ENCODE results near the gene MAFF. TPM values are rescaled to one million over a fixed set of nuclear protein-coding genes. Genes with fewer than 3 reads are reported as not detected.
"Not testable (repeated sequence)": the region's sequence is repeated elsewhere in the genome, so short reads cannot be mapped to it uniquely, and the experiment has no call there.

MAFF gene
- total RNA-seq, 2 experiments from 2014 or later, result 2.7 to 2.8 TPM

GRCh38 chr22:38171927-38172831 lies 29.6 kb upstream of the MAFF start:
- intact Hi-C loops (cut with micrococcal nuclease), result no loop called here
- CTCF ChIA-PET, result no interaction called here
- Mint-ChIP-seq H3K4me3 (no peak overlapping the region), H3K36me3 (ENCODE audit: low read depth) (peaks cover 3% of the 10 kb centered on the region), H3K4me1 (ENCODE audit: low read depth) (peaks cover 41% of the 10 kb centered on the region), H3K27ac (no peak overlapping the region), H3K9me3 (no peaks in the 10 kb centered on the region), H3K27me3 (ENCODE audit: low read depth) (no peaks in the 10 kb centered on the region)
- DNase-seq, result no peak

DNA sequence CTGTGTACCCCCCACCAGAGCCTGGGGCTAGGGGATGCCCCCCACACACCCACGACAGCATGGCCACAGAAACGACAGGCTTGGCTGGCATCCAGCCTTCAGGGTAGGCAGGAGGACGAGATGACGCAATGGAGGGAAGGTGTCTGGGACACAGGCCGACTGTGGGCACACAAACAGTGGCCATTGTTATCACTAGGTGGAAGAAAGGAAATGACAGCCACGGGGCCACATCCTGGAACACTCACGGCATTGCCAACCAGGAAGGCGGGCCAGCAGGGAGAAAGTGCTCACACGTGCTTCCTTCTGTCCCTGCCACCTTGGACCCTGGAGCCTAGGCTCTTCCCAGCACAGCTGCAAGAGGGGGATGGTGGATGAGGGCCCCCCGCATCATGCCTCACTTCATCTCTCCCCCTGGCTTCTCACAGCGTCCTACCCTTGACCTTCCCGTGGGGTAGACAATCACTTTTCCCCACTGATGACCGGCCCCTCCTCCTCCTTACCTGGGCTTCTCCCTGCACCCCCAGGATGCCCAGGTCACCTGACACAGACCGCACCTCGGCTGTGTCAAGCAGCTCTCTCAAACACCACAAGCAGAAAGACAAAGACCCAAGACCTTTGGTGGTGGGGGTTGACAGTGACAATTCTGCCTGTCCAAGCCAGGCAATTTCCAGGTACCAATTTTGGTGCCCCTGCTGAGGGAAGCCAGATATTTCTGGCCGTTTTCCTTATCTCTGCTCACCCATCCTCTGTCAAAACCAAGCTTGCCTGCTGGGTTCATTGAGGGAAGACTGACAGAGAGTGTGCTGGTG lies 28.8 kb upstream of the MAFF start:
- intact Hi-C loops (cut with micrococcal nuclease), result no loop called here
- Mint-ChIP-seq H3K4me1 (ENCODE audit: low read depth) (peaks cover 48% of the 10 kb centered on the region), H3K4me3 (no peak overlapping the region), H3K27ac (peak overlapping the region; percentile 24), H3K9me3 (no peaks in the 10 kb centered on the region), H3K27me3 (ENCODE audit: low read depth) (no peaks in the 10 kb centered on the region), H3K36me3 (ENCODE audit: low read depth) (peaks cover under 1% of the 10 kb centered on the region)
- CTCF ChIA-PET, result no interaction called here
- DNase-seq, result peak; percentile 29

GRCh38 chr22:38173641-38173906 lies 28.2 kb upstream of the MAFF start:
- CTCF ChIA-PET, result no interaction called here
- intact Hi-C loops (cut with micrococcal nuclease), result no loop called here

GRCh38 chr22:38174626-38175025 lies 27.2 kb upstream of the MAFF start:
- no peaks in the 10 kb centered on the region for H3K36me3 Mint-ChIP-seq (ENCODE audit: low read depth)
- CTCF ChIA-PET, result no interaction called here
- H3K4me3 Mint-ChIP-seq, result no peak overlapping the region
- intact Hi-C loops (cut with micrococcal nuclease), result no loop called here
- H3K27ac Mint-ChIP-seq, result no peak overlapping the region
- H3K4me1 Mint-ChIP-seq (ENCODE audit: low read depth), result peaks cover 60% of the 10 kb centered on the region
- H3K27me3 Mint-ChIP-seq (ENCODE audit: low read depth), result no peaks in the 10 kb centered on the region
- H3K9me3 Mint-ChIP-seq, result no peaks in the 10 kb centered on the region
- no peak for DNase-seq

More at GRCh38 chr22:38173641-38173906, 28.2 kb upstream of the MAFF start:
- no peaks in the 10 kb centered on the region for H3K36me3 Mint-ChIP-seq (ENCODE audit: low read depth)
- peaks cover 52% of the 10 kb centered on the region for H3K4me1 Mint-ChIP-seq (ENCODE audit: low read depth)
- no peak for DNase-seq
- H3K27ac Mint-ChIP-seq, result no peak overlapping the region
- no peaks in the 10 kb centered on the region for H3K27me3 Mint-ChIP-seq (ENCODE audit: low read depth)
- no peaks in the 10 kb centered on the region for H3K9me3 Mint-ChIP-seq
- H3K4me3 Mint-ChIP-seq, result no peak overlapping the region

- DNase-seq, result no peak
- intact Hi-C loops (cut with micrococcal nuclease), result no loop called here
- Mint-ChIP-seq H3K4me1 (ENCODE audit: low read depth) (peaks cover 68% of the 10 kb centered on the region), H3K9me3 (no peaks in the 10 kb centered on the region), H3K27ac (no peak overlapping the region), H3K4me3 (no peak overlapping the region), H3K27me3 (ENCODE audit: low read depth) (no peaks in the 10 kb centered on the region), H3K36me3 (ENCODE audit: low read depth) (no peaks in the 10 kb centered on the region)
- CTCF ChIA-PET, result interaction anchor here (1.5 kb wide), 1 partner anchor 123 kb away, joined by 3 read pairs; no protein-coding TSS in a partner anchor
Measured at GRCh38 chr22:38175206-38176118, 26.3 kb upstream of the MAFF start.

GRCh38 chr22:38176170-38176741 lies 25.5 kb upstream of the MAFF start:
- H3K4me1 Mint-ChIP-seq (ENCODE audit: low read depth), result peaks cover 76% of the 10 kb centered on the region
- peak overlapping the region; percentile 74 for H3K27ac Mint-ChIP-seq
- peak overlapping the region; percentile 28 for H3K4me3 Mint-ChIP-seq
- H3K27me3 Mint-ChIP-seq (ENCODE audit: low read depth), result no peaks in the 10 kb centered on the region
- no peaks in the 10 kb centered on the region for H3K36me3 Mint-ChIP-seq (ENCODE audit: low read depth)
- intact Hi-C loops (cut with micrococcal nuclease), result no loop called here
- H3K9me3 Mint-ChIP-seq, result no peaks in the 10 kb centered on the region
- CTCF ChIA-PET, result interaction anchor here (0.9 to 1.5 kb wide), 2 partner anchors 25 to 124 kb away, joined by 3 read pairs; no protein-coding TSS in a partner anchor
- peak; percentile 76 for DNase-seq

DNA sequence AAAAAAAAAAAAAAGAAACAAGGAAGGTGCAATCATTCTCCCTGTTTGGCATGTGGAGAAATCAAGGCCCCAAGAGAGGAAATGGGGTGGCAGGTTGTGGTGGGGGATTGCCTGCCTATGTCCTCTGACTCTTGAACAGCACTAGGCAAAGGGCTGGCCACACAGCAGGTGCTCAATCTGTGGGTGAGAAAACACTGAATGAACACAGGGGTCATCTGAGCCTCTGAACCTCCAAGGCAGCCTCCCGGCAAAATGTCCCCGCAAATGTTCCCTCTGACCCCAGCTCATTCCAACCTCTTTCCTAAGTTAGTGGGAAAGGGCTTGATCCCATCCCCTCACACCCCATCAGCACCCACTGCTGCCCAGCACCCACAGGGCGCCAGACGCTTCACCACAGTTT lies 24.8 kb upstream of the MAFF start:
- Mint-ChIP-seq H3K36me3 (ENCODE audit: low read depth) (peaks cover 2% of the 10 kb centered on the region), H3K27ac (peak overlapping the region; percentile 74)

GRCh38 chr22:38177571-38177925 lies 24.2 kb upstream of the MAFF start:
- H3K27ac Mint-ChIP-seq; intact Hi-C loops (cut with micrococcal nuclease); H3K4me3 Mint-ChIP-seq: not testable (repeated sequence)

More for the DNA sequence above, 24.8 kb upstream of the MAFF start:
- no peaks in the 10 kb centered on the region for H3K9me3 Mint-ChIP-seq
- peaks cover 76% of the 10 kb centered on the region for H3K4me1 Mint-ChIP-seq (ENCODE audit: low read depth)
- intact Hi-C loops (cut with micrococcal nuclease), result no loop called here
- no peak overlapping the region for H3K4me3 Mint-ChIP-seq
- DNase-seq, result peak; percentile 20
- H3K27me3 Mint-ChIP-seq (ENCODE audit: low read depth), result no peaks in the 10 kb centered on the region
- CTCF ChIA-PET, result interaction anchor here (0.9 to 1.5 kb wide), 3 partner anchors 24 to 125 kb away, joined by 3 read pairs; no protein-coding TSS in a partner anchor

DNA sequence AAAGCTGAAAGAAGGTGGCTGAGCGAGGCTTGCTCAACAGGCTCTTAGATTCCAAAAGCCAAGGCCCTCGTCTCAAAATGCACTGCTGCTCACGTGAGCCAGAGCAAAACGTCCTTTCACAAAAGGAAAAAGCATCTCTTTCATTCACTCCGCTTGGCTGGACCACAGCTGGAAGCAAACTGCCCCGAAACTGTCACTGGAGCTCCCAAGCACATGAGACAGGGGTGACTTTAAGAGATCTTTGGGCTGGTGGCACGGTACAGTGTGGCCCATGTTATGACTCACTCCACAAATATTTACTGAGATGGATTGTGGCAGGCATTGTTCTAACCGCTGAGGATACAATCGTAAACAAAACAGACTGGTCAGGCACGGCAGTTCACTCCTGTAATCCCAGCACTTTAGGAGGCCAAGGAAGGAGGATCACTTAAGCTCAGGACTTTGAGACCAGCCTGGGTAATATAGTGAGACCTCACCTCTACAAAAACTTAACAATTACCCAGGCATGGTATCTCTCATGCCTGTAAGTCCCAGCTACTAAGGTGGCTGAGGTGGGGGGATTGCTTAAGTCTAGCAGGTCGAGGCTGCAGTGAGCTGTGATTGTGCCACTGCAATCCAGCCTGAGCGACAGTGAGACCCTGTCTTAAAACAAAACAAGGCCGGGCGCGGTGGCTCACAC lies 23.7 kb upstream of the MAFF start:
- DNase-seq, result no peak
- intact Hi-C loops (cut with micrococcal nuclease), result no loop called here
- Mint-ChIP-seq H3K36me3 (ENCODE audit: low read depth) (peaks cover 2% of the 10 kb centered on the region), H3K4me3 (no peak overlapping the region), H3K9me3 (no peaks in the 10 kb centered on the region), H3K27ac (peak overlapping the region; percentile 21), H3K4me1 (ENCODE audit: low read depth) (peaks cover 67% of the 10 kb centered on the region), H3K27me3 (ENCODE audit: low read depth) (no peaks in the 10 kb centered on the region)
- CTCF ChIA-PET, result no interaction called here

More at GRCh38 chr22:38177571-38177925, 24.2 kb upstream of the MAFF start:
- H3K4me1 Mint-ChIP-seq (ENCODE audit: low read depth), result peaks cover 72% of the 10 kb centered on the region
- H3K36me3 Mint-ChIP-seq (ENCODE audit: low read depth); H3K27me3 Mint-ChIP-seq (ENCODE audit: low read depth); DNase-seq; H3K9me3 Mint-ChIP-seq: not testable (repeated sequence)
- CTCF ChIA-PET, result interaction anchor here (1.0 kb wide), 1 partner anchor 63 kb away, joined by 3 read pairs; no protein-coding TSS in a partner anchor

DNA sequence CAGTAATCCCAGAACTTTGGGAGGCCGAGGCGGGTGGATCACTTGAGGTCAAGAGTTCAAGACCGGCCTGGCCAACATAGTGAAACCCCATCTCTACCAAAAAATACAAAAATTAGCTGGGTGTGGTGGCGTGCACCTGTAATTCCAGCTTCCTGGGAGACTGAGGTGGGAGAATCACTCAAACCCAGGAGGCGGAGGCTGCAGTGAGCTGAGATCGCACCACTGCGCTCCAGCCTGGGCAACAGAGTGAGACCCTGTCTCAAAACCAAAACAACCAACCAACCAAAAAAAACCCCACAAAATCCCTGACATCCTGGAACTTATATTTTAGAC lies 23.2 kb upstream of the MAFF start:
- DNase-seq; intact Hi-C loops (cut with micrococcal nuclease); H3K27me3 Mint-ChIP-seq (ENCODE audit: low read depth); H3K36me3 Mint-ChIP-seq (ENCODE audit: low read depth); CTCF ChIA-PET; H3K4me3 Mint-ChIP-seq; H3K9me3 Mint-ChIP-seq; H3K27ac Mint-ChIP-seq: not testable (repeated sequence)
- H3K4me1 Mint-ChIP-seq (ENCODE audit: low read depth), result peaks cover 63% of the 10 kb centered on the region

GRCh38 chr22:38180841-38181452 lies 20.8 kb upstream of the MAFF start:
- Mint-ChIP-seq H3K9me3 (no peaks in the 10 kb centered on the region), H3K27me3 (ENCODE audit: low read depth) (no peaks in the 10 kb centered on the region), H3K36me3 (ENCODE audit: low read depth) (peaks cover 2% of the 10 kb centered on the region), H3K4me3 (peak overlapping the region; percentile 94), H3K4me1 (ENCODE audit: low read depth) (peaks cover 50% of the 10 kb centered on the region), H3K27ac (peak overlapping the region; percentile 96)
- CTCF ChIA-PET, result no interaction called here
- peak; percentile 72 for DNase-seq
- intact Hi-C loops (cut with micrococcal nuclease), result loop anchor here (1.0 to 5.0 kb wide), 5 partner anchors 20 to 911 kb away; partner anchors contain the start of genes ANKRD54, MAFF and SUN2
